ENCODE results near the gene RSAD1. TPM values are rescaled to one million over a fixed set of nuclear protein-coding genes. Genes with fewer than 3 reads are reported as not detected.

The RSAD1 gene
- total RNA-seq, 2 donors from 2014 or later = 26.6 to 35.8 TPM

- H3K36me3 ChIP-seq (ENCODE audit: control insufficient read depth, insufficient read depth, low read length) = no peaks in the 10 kb centered on the region
- no peaks in the 10 kb centered on the region for H3K4me1 Mint-ChIP-seq
- no peak overlapping the region for H3K4me3 Mint-ChIP-seq
- no peak for DNase-seq
- H3K4me1 ChIP-seq (ENCODE audit: control insufficient read depth, insufficient read depth, low read length) = no peaks in the 10 kb centered on the region
- no peak for TF ChIP-seq CTCF (conservative IDR thresholded peaks at IDR 0.05)
- no peak overlapping the region for H3K4me3 ChIP-seq (ENCODE audit: low read length)
- H3K9ac ChIP-seq (ENCODE audit: extremely low read depth, low read length, poor library complexity, severe bottlenecking) = no peak overlapping the region
- no peak overlapping the region for H3K27ac ChIP-seq (ENCODE audit: low read depth, low read length)
- no peaks in the 10 kb centered on the region for H3K9me3 Mint-ChIP-seq
- no peaks in the 10 kb centered on the region for H3K27me3 ChIP-seq (ENCODE audit: control insufficient read depth, insufficient read depth, low read length, poor library complexity, severe bottlenecking)
- H3K36me3 Mint-ChIP-seq (ENCODE audit: low read depth) = no peaks in the 10 kb centered on the region
- no peak overlapping the region for H3K27ac Mint-ChIP-seq
- WGBS, 2 experiments (ENCODE audit: insufficient coverage in 1 of 2, insufficient read length in 1 of 2) = 83% methylated on average over 1 of the region's 1 CpG; no CpG with 5 or more reads in 1 of the 2 experiments
- no peaks in the 10 kb centered on the region for H3K27me3 Mint-ChIP-seq (ENCODE audit: insufficient read depth)
- no peaks in the 10 kb centered on the region for H3K9me3 ChIP-seq (ENCODE audit: control insufficient read depth, low read length)
These were observed 12.8 kb downstream of the RSAD1 start for GRCh38 chr17:50491505-50491904.

GRCh38 chr17:50492214-50492613 is 13.6 kb downstream of the RSAD1 start:
- no peaks in the 10 kb centered on the region for H3K36me3 ChIP-seq (ENCODE audit: control insufficient read depth, insufficient read depth, low read length)
- no peaks in the 10 kb centered on the region for H3K36me3 Mint-ChIP-seq (ENCODE audit: low read depth)
- no peaks in the 10 kb centered on the region for H3K27me3 ChIP-seq (ENCODE audit: control insufficient read depth, insufficient read depth, low read length, poor library complexity, severe bottlenecking)
- H3K4me3 ChIP-seq (ENCODE audit: low read length) = no peak overlapping the region
- H3K9me3 ChIP-seq (ENCODE audit: control insufficient read depth, low read length) = no peaks in the 10 kb centered on the region
- no peaks in the 10 kb centered on the region for H3K4me1 Mint-ChIP-seq
- no peaks in the 10 kb centered on the region for H3K27me3 Mint-ChIP-seq (ENCODE audit: insufficient read depth)
- no peak overlapping the region for H3K4me3 Mint-ChIP-seq
- TF ChIP-seq CTCF (conservative IDR thresholded peaks at IDR 0.05) = no peak
- H3K27ac Mint-ChIP-seq = no peak overlapping the region
- 100% methylated on average over 5 of the region's 8 CpGs; no CpG with 5 or more reads in 1 of the 2 experiments for WGBS, 2 experiments (ENCODE audit: insufficient coverage in 1 of 2, insufficient read length in 1 of 2)
- no peaks in the 10 kb centered on the region for H3K4me1 ChIP-seq (ENCODE audit: control insufficient read depth, insufficient read depth, low read length)
- no peak for DNase-seq
- H3K27ac ChIP-seq (ENCODE audit: low read depth, low read length) = no peak overlapping the region
- H3K9me3 Mint-ChIP-seq = no peaks in the 10 kb centered on the region
- H3K9ac ChIP-seq (ENCODE audit: extremely low read depth, low read length, poor library complexity, severe bottlenecking) = no peak overlapping the region

- Mint-ChIP-seq H3K27ac (no peak overlapping the region), H3K9me3 (no peaks in the 10 kb centered on the region), H3K36me3 (ENCODE audit: low read depth) (no peaks in the 10 kb centered on the region), H3K4me3 (no peak overlapping the region), H3K4me1 (no peaks in the 10 kb centered on the region), H3K27me3 (ENCODE audit: insufficient read depth) (no peaks in the 10 kb centered on the region)
- H3K4me1 ChIP-seq (ENCODE audit: control insufficient read depth, insufficient read depth, low read length) = no peaks in the 10 kb centered on the region
- no peaks in the 10 kb centered on the region for H3K9me3 ChIP-seq (ENCODE audit: control insufficient read depth, low read length)
- no peak for TF ChIP-seq CTCF (conservative IDR thresholded peaks at IDR 0.05)
- peak; percentile 42 for DNase-seq
- H3K4me3 ChIP-seq (ENCODE audit: low read length) = no peak overlapping the region
- no peaks in the 10 kb centered on the region for H3K27me3 ChIP-seq (ENCODE audit: control insufficient read depth, insufficient read depth, low read length, poor library complexity, severe bottlenecking)
- no peak overlapping the region for H3K9ac ChIP-seq (ENCODE audit: extremely low read depth, low read length, poor library complexity, severe bottlenecking)
- WGBS, 2 experiments (ENCODE audit: insufficient coverage in 1 of 2, insufficient read length in 1 of 2) = 77% methylated on average over 3 of the region's 3 CpGs; no CpG with 5 or more reads in 1 of the 2 experiments
- no peaks in the 10 kb centered on the region for H3K36me3 ChIP-seq (ENCODE audit: control insufficient read depth, insufficient read depth, low read length)
- no peak overlapping the region for H3K27ac ChIP-seq (ENCODE audit: low read depth, low read length)
These were observed 15.1 kb downstream of the RSAD1 start for GRCh38 chr17:50493744-50494143.

Data from endodermal cell (in vitro differentiated cells).